ENCODE results near the gene C2orf72. TPM values are rescaled to one million over a fixed set of nuclear protein-coding genes. Genes with fewer than 3 reads are reported as not detected.
A peak's percentile ranks its signal among the peaks of the same experiment; 100 is the strongest.

C2orf72 gene
- total RNA-seq, 3 donors from 2014 or later (not counting 1 experiment from before 2014, with no cell fraction given) = not detected

- DNase-seq = no peak
- 84% methylated on average over 7 of the region's 7 CpGs for WGBS (ENCODE audit: insufficient coverage)
- Mint-ChIP-seq H3K4me3 (no peak overlapping the region), H3K36me3 (no peaks in the 10 kb centered on the region), H3K27ac (no peak overlapping the region), H3K9me3 (no peaks in the 10 kb centered on the region), H3K4me1 (peaks cover 0 to 8% of the 10 kb centered on the region in 2 donors), H3K27me3 (ENCODE audit: low read depth in 2 of 2) (peaks cover 33 to 56% of the 10 kb centered on the region in 2 donors)
- Histone ChIP-seq H3K27me3 (ENCODE audit: control insufficient read depth, insufficient read depth, low read length) (peaks cover 12% of the 10 kb centered on the region), H3K36me3 (ENCODE audit: control insufficient read depth, insufficient read depth, low read length) (no peaks in the 10 kb centered on the region), H3K4me3 (ENCODE audit: low read length) (no peak overlapping the region), H3K27ac (ENCODE audit: low read length) (no peak overlapping the region), H3K4me1 (ENCODE audit: control insufficient read depth, insufficient read depth, low read length) (peaks cover 4% of the 10 kb centered on the region), H3K9me3 (ENCODE audit: control insufficient read depth, insufficient read depth, low read length) (no peaks in the 10 kb centered on the region)
- no peak for TF ChIP-seq CTCF (IDR thresholded peaks at IDR 0.05)
- intact Hi-C loops (cut with micrococcal nuclease) = no loop called here
- ATAC-seq = no peak
Observed at GRCh38 chr2:231015478-231015877, 21.8 kb upstream of the C2orf72 start.

GRCh38 chr2:231015926-231016325 is 21.4 kb upstream of the C2orf72 start:
- H3K36me3 Mint-ChIP-seq = no peaks in the 10 kb centered on the region
- H3K27me3 ChIP-seq (ENCODE audit: control insufficient read depth, insufficient read depth, low read length) = peaks cover 12% of the 10 kb centered on the region
- H3K9me3 Mint-ChIP-seq = no peaks in the 10 kb centered on the region
- no peak overlapping the region for H3K27ac ChIP-seq (ENCODE audit: low read length)
- intact Hi-C loops (cut with micrococcal nuclease) = no loop called here
- peaks cover 0 to 8% of the 10 kb centered on the region in 2 donors for H3K4me1 Mint-ChIP-seq
- no peak for ATAC-seq
- H3K4me3 Mint-ChIP-seq = no peak overlapping the region
- H3K9me3 ChIP-seq (ENCODE audit: control insufficient read depth, insufficient read depth, low read length) = no peaks in the 10 kb centered on the region
- H3K36me3 ChIP-seq (ENCODE audit: control insufficient read depth, insufficient read depth, low read length) = no peaks in the 10 kb centered on the region
- WGBS (ENCODE audit: insufficient coverage) = 95% methylated on average over 3 of the region's 3 CpGs
- no peak overlapping the region for H3K27ac Mint-ChIP-seq
- TF ChIP-seq CTCF (IDR thresholded peaks at IDR 0.05) = no peak
- peaks cover 4% of the 10 kb centered on the region for H3K4me1 ChIP-seq (ENCODE audit: control insufficient read depth, insufficient read depth, low read length)
- peaks cover 33 to 58% of the 10 kb centered on the region in 2 donors for H3K27me3 Mint-ChIP-seq (ENCODE audit: low read depth in 2 of 2)
- no peak overlapping the region for H3K4me3 ChIP-seq (ENCODE audit: low read length)
- no peak for DNase-seq

DNA sequence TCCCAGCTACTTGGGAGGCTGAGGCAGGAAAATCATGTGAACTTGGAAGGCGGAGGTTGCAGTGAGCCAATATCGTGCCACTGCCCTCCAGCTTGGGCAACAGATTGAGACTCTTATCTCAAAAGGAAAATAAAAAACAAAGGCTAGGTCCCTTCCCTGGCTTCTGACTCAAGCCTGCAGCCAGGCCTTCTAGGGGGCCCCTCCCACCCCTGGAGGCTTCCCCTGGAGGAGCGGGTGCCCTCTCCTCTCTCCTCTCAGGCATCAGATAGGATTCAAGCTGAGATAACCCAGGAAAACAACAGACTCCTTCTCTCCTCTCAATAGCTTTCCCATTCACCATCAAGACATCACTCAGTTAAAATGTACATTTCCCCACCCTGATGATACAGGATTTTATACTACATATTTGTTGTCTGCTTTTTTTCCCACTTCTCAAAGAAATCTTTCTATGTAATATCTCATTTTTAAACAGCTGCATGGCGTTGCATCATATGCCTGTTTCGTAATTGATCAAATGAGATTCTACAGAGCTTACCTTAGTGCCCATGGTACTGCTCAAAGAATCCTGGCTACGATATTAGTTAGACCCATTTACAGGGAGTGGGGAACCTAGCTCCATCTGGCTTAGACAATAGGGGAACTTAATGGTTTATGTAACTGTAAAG is 20.6 kb upstream of the C2orf72 start:
- H3K4me1 ChIP-seq (ENCODE audit: control insufficient read depth, insufficient read depth, low read length) = peaks cover 4% of the 10 kb centered on the region
- peaks cover 0 to 8% of the 10 kb centered on the region in 2 donors for H3K4me1 Mint-ChIP-seq
- WGBS (ENCODE audit: insufficient coverage) = 88% methylated on average over 6 of the region's 6 CpGs
- H3K27me3 ChIP-seq (ENCODE audit: control insufficient read depth, insufficient read depth, low read length) = peaks cover 12% of the 10 kb centered on the region
- H3K27ac Mint-ChIP-seq = no peak overlapping the region
- H3K27ac ChIP-seq (ENCODE audit: low read length) = no peak overlapping the region
- DNase-seq (no peak), ATAC-seq (no peak)
- H3K9me3 Mint-ChIP-seq = no peaks in the 10 kb centered on the region
- TF ChIP-seq CTCF (IDR thresholded peaks at IDR 0.05) = no peak
- H3K36me3 Mint-ChIP-seq = no peaks in the 10 kb centered on the region
- H3K36me3 ChIP-seq (ENCODE audit: control insufficient read depth, insufficient read depth, low read length) = no peaks in the 10 kb centered on the region
- peaks cover 34 to 64% of the 10 kb centered on the region in 2 donors for H3K27me3 Mint-ChIP-seq (ENCODE audit: low read depth in 2 of 2)
- intact Hi-C loops (cut with micrococcal nuclease) = no loop called here
- H3K4me3 Mint-ChIP-seq = no peak overlapping the region
- H3K9me3 ChIP-seq (ENCODE audit: control insufficient read depth, insufficient read depth, low read length) = no peaks in the 10 kb centered on the region
- no peak overlapping the region for H3K4me3 ChIP-seq (ENCODE audit: low read length)

- H3K9me3 ChIP-seq (ENCODE audit: control insufficient read depth, insufficient read depth, low read length) = no peaks in the 10 kb centered on the region
- H3K4me1 ChIP-seq (ENCODE audit: control insufficient read depth, insufficient read depth, low read length) = peaks cover 4% of the 10 kb centered on the region
- no peaks in the 10 kb centered on the region for H3K36me3 ChIP-seq (ENCODE audit: control insufficient read depth, insufficient read depth, low read length)
- 36% methylated on average over 4 of the region's 4 CpGs for whole genome bisulfite sequencing (ENCODE audit: insufficient coverage)
- Mint-ChIP-seq H3K27ac (no peak overlapping the region), H3K4me1 (peaks cover 0 to 8% of the 10 kb centered on the region in 2 donors), H3K4me3 (no peak overlapping the region), H3K9me3 (no peaks in the 10 kb centered on the region), H3K27me3 (ENCODE audit: low read depth in 2 of 2) (peaks cover 31 to 64% of the 10 kb centered on the region in 2 donors), H3K36me3 (no peaks in the 10 kb centered on the region)
- no peak overlapping the region for H3K4me3 ChIP-seq (ENCODE audit: low read length)
- no peak for TF ChIP-seq CTCF (IDR thresholded peaks at IDR 0.05)
- intact Hi-C loops (cut with micrococcal nuclease) = no loop called here
- peaks cover 12% of the 10 kb centered on the region for H3K27me3 ChIP-seq (ENCODE audit: control insufficient read depth, insufficient read depth, low read length)
- DNase-seq (peak in 1 of 2 donors; percentile 23), ATAC-seq (no peak)
- no peak overlapping the region for H3K27ac ChIP-seq (ENCODE audit: low read length)
Observed at GRCh38 chr2:231017231-231017598, 20.1 kb upstream of the C2orf72 start.

Measured in natural killer cell (primary cell).